HEK293 (cell line): Measurements from ENCODE around the gene FTH1.

Experiments used
- CTCF ChIP-seq: fragments of 450-650 bp; formaldehyde crosslinking; IDR thresholded peaks from 2 replicates; pipeline ENCODE4 v1.5.1; 2016; ENCODE audit warnings: missing biosample characterization, missing genetic modification characterization
- KLF1 ChIP-seq: fragments of 450-650 bp; formaldehyde crosslinking; IDR thresholded peaks from 2 replicates; pipeline ENCODE4 v1.5.1; 2016; ENCODE audit warnings: missing biosample characterization, missing genetic modification characterization
- MYNN ChIP-seq: fragments of 450-650 bp; formaldehyde crosslinking; IDR thresholded peaks from 2 replicates; pipeline ENCODE4 v1.5.1; 2016; ENCODE audit warnings: missing biosample characterization, missing genetic modification characterization, borderline replicate concordance
- MZF1 ChIP-seq: fragments of 450-650 bp; formaldehyde crosslinking; IDR thresholded peaks from 2 replicates; pipeline ENCODE4 v1.5.1; 2017; ENCODE audit warnings: missing biosample characterization, missing genetic modification characterization, borderline replicate concordance
- ZBTB10 ChIP-seq: fragments of 450-650 bp; formaldehyde crosslinking; IDR thresholded peaks from 2 replicates; pipeline ENCODE4 v1.5.1; 2016; ENCODE audit warnings: missing biosample characterization, missing genetic modification characterization
- ZBTB17 ChIP-seq: fragments of 450-650 bp; formaldehyde crosslinking; IDR thresholded peaks from 2 replicates; pipeline ENCODE4 v1.5.1; 2016; ENCODE audit warnings: missing biosample characterization, missing genetic modification characterization
- ZFHX2 ChIP-seq: fragments of 450-650 bp; formaldehyde crosslinking; conservative IDR thresholded peaks from 2 replicates; pipeline ENCODE4 v1.5.1; 2016; ENCODE audit warnings: missing biosample characterization, missing genetic modification characterization
- ZIC2 ChIP-seq: fragments of 450-650 bp; formaldehyde crosslinking; IDR thresholded peaks from 2 replicates; pipeline ENCODE4 v1.5.1; 2016; ENCODE audit warnings: missing biosample characterization, missing genetic modification characterization
- ZNF140 ChIP-seq: fragments of 450-650 bp; formaldehyde crosslinking; IDR thresholded peaks from 2 replicates; pipeline ENCODE4 v1.5.1; 2016; ENCODE audit warnings: missing biosample characterization, missing genetic modification characterization
- ZNF184 ChIP-seq: fragments of 450-650 bp; IDR thresholded peaks from 2 replicates; pipeline ENCODE4 v1.5.1; 2018; ENCODE audit warnings: missing biosample characterization, mild to moderate bottlenecking, missing genetic modification characterization
- ZNF211 ChIP-seq: fragments of 450-650 bp; formaldehyde crosslinking; IDR thresholded peaks from 2 replicates; pipeline ENCODE4 v1.5.1; 2016; ENCODE audit warnings: low read depth, missing biosample characterization, missing genetic modification characterization
- ZNF280D ChIP-seq: fragments of 450-650 bp; formaldehyde crosslinking; IDR thresholded peaks from 2 replicates; pipeline ENCODE4 v1.5.1; 2016; ENCODE audit warnings: missing biosample characterization, missing genetic modification characterization
- ZNF362 ChIP-seq: fragments of 450-650 bp; formaldehyde crosslinking; IDR thresholded peaks from 2 replicates; pipeline ENCODE4 v1.5.1; 2016; ENCODE audit warnings: missing biosample characterization, missing genetic modification characterization
- ZNF366 ChIP-seq: fragments of 450-650 bp; formaldehyde crosslinking; conservative IDR thresholded peaks from 2 replicates; pipeline ENCODE4 v1.5.1; 2016; ENCODE audit warnings: missing biosample characterization, missing genetic modification characterization
- ZNF48 ChIP-seq: fragments of 450-650 bp; formaldehyde crosslinking; IDR thresholded peaks from 2 replicates; pipeline ENCODE4 v1.5.1; 2016; ENCODE audit warnings: missing biosample characterization, missing genetic modification characterization
- ZNF544 ChIP-seq: fragments of 450-650 bp; formaldehyde crosslinking; IDR thresholded peaks from 2 replicates; pipeline ENCODE4 v1.5.0; 2017; ENCODE audit warnings: missing biosample characterization, missing genetic modification characterization
- ZNF549 ChIP-seq: fragments of 450-650 bp; IDR thresholded peaks from 2 replicates; pipeline ENCODE4 v1.5.1; 2018; ENCODE audit warnings: missing biosample characterization, missing genetic modification characterization, mild to moderate bottlenecking, inconsistent platforms, moderate library complexity
- ZNF610 ChIP-seq: fragments of 450-650 bp; formaldehyde crosslinking; IDR thresholded peaks from 2 replicates; pipeline ENCODE4 v1.5.1; 2016; ENCODE audit warnings: missing biosample characterization, missing genetic modification characterization, borderline replicate concordance
- ZNF639 ChIP-seq: fragments of 450-650 bp; formaldehyde crosslinking; IDR thresholded peaks from 2 replicates; pipeline ENCODE4 v1.5.1; 2016; ENCODE audit warnings: missing biosample characterization, missing genetic modification characterization
- ZNF670 ChIP-seq: fragments of 450-650 bp; formaldehyde crosslinking; IDR thresholded peaks from 2 replicates; pipeline ENCODE4 v1.5.1; 2016; ENCODE audit warnings: missing biosample characterization, missing genetic modification characterization, low read depth
- ZNF692 ChIP-seq: fragments of 450-650 bp; formaldehyde crosslinking; IDR thresholded peaks from 2 replicates; pipeline ENCODE4 v1.5.1; 2016; ENCODE audit warnings: missing biosample characterization, missing genetic modification characterization
- ZNF76 ChIP-seq: fragments of 450-650 bp; formaldehyde crosslinking; IDR thresholded peaks from 2 replicates; pipeline ENCODE4; 2016; ENCODE audit warnings: low read depth, missing biosample characterization, missing genetic modification characterization, borderline replicate concordance
- ZNF768 ChIP-seq: fragments of 450-650 bp; formaldehyde crosslinking; IDR thresholded peaks from 2 replicates; pipeline ENCODE4 v1.5.1; 2018; ENCODE audit warnings: missing biosample characterization, mild to moderate bottlenecking, missing genetic modification characterization
- ZNF837 ChIP-seq: fragments of 450-650 bp; formaldehyde crosslinking; IDR thresholded peaks from 2 replicates; pipeline ENCODE4 v1.5.1; 2016; ENCODE audit warnings: missing biosample characterization, missing genetic modification characterization
- ZSCAN18 ChIP-seq: fragments of 450-650 bp; formaldehyde crosslinking; IDR thresholded peaks from 2 replicates; pipeline ENCODE4 v1.5.1; 2016; ENCODE audit warnings: missing biosample characterization, missing genetic modification characterization
- ZXDB ChIP-seq: fragments of 450-650 bp; formaldehyde crosslinking; IDR thresholded peaks from 2 replicates; pipeline ENCODE4 v1.5.1; 2016; ENCODE audit warnings: missing biosample characterization, missing genetic modification characterization

Gene FTH1

GRCh38 chr11:61917334-61918109 lies 49.9 kb downstream of the FTH1 start, which contains the start of gene RAB3IL1 (continued):
- TF ChIP-seq ZNF48 (tag by site-specific recombination) (no peak), ZNF211 (tag by site-specific recombination) (no peak), ZNF670 (no peak), ZNF639 (tag by site-specific recombination) (no peak), ZNF184 (tag by site-specific recombination) (no peak), ZNF768 (tag by site-specific recombination) (no peak), ZNF76 (tag by site-specific recombination) (peak; percentile 35; the same call in 1 of the 2 replicates), CTCF (tag by site-specific recombination) (no peak), ZXDB (tag by site-specific recombination) (no peak), ZNF692 (peak; percentile 85), ZNF837 (tag by site-specific recombination) (no peak), MYNN (tag by site-specific recombination) (no peak), ZNF362 (no peak), ZSCAN18 (tag by site-specific recombination) (no peak), ZBTB17 (tag by site-specific recombination) (peak; percentile 66), ZNF549 (tag by site-specific recombination) (no peak), KLF1 (peak; percentile 21; the same call in 1 of the 2 replicates), ZFHX2 (tag by site-specific recombination) (peak; percentile 46), ZNF544 (no peak), MZF1 (tag by site-specific recombination) (no peak), ZNF280D (tag by site-specific recombination) (no peak; the same call in 1 of the 2 replicates), ZIC2 (tag by site-specific recombination) (peak; percentile 21; the same call in 1 of the 2 replicates), ZBTB10 (tag by site-specific recombination) (no peak), ZNF366 (0 out of 2 replicates have a peak, but pooled peaks have one; percentile 10), ZNF140 (no peak), ZNF610 (no peak)
